ENCODE results near the gene SETSIP.

DNA sequence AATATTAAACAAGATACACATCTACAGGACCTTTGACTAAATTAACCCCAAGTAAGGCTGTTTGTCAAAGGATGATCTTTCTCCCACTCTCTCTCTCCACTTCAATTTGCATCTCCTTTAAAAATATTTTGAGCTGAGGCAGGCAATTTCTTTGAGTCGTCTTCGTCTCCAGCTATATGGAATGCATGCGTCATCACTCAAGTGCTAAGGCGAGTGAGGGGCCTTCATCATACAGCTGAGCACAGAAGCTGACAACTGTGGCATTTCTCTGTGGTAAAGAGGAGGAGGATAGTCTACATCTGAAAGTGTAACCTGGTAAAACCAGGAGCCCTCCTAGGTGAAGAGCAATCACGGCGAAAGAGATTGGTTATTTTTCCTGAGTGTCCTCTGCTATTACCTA, 37.8 kb downstream of the SETSIP start:
- TF ChIP-seq POLR2A (IDR thresholded peaks at IDR 0.05; ENCODE audit: low read depth, low read length) (no peak), POLR2AphosphoS5 (IDR thresholded peaks at IDR 0.05; ENCODE audit: low read depth, low read length) (no peak), TAF1 (IDR thresholded peaks at IDR 0.05; ENCODE audit: borderline replicate concordance, low read depth, low read length) (no peak)
